ENCODE results near the gene TRAK2.

DNA sequence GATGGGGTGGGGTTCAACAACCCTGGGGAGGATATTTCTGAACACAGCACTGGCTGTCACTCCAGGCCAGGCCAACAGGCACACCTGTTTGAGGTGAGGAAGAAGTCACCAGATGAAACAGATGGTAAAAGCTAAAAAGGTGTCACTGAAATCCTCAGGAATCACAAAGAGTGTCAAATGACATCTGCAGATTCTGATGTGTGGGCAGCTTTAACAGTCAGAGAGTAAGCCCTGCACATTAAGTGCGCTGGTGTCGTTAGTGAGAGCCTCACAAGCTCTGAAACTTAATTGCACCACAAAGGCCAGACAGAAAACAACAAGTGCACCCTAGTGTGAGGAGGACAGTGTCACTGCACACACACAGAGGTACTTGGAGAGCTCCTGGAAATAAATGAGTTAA lies 107.7 kb downstream of the TRAK2 start:
- no peak for TF ChIP-seq CTCF (IDR thresholded peaks at IDR 0.05; ENCODE audit: poor library complexity, severe bottlenecking)
- TF ChIP-seq POLR2AphosphoS5 (IDR thresholded peaks at IDR 0.05) = no peak
- no peak for TF ChIP-seq RAD21 (conservative IDR thresholded peaks at IDR 0.05)
- TF ChIP-seq, protein P1, sequence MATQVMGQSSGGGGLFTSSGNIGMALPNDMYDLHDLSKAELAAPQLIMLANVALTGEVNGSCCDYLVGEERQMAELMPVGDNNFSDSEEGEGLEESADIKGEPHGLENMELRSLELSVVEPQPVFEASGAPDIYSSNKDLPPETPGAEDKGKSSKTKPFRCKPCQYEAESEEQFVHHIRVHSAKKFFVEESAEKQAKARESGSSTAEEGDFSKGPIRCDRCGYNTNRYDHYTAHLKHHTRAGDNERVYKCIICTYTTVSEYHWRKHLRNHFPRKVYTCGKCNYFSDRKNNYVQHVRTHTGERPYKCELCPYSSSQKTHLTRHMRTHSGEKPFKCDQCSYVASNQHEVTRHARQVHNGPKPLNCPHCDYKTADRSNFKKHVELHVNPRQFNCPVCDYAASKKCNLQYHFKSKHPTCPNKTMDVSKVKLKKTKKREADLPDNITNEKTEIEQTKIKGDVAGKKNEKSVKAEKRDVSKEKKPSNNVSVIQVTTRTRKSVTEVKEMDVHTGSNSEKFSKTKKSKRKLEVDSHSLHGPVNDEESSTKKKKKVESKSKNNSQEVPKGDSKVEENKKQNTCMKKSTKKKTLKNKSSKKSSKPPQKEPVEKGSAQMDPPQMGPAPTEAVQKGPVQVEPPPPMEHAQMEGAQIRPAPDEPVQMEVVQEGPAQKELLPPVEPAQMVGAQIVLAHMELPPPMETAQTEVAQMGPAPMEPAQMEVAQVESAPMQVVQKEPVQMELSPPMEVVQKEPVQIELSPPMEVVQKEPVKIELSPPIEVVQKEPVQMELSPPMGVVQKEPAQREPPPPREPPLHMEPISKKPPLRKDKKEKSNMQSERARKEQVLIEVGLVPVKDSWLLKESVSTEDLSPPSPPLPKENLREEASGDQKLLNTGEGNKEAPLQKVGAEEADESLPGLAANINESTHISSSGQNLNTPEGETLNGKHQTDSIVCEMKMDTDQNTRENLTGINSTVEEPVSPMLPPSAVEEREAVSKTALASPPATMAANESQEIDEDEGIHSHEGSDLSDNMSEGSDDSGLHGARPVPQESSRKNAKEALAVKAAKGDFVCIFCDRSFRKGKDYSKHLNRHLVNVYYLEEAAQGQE (IDR thresholded peaks at IDR 0.05; ENCODE audit: borderline replicate concordance) = no peak
- no peak for TF ChIP-seq MXI1 (conservative IDR thresholded peaks at IDR 0.05; ENCODE audit: poor library complexity, severe bottlenecking)
- no peak for TF ChIP-seq EP300 (conservative IDR thresholded peaks at IDR 0.05; ENCODE audit: poor library complexity, severe bottlenecking)
